ENCODE measurements around the gene CAMSAP2. TPM values are rescaled to one million over a fixed set of nuclear protein-coding genes. Genes with fewer than 3 reads are reported as not detected.

Gene CAMSAP2
- total and polyA plus RNA-seq, 2 of the 8 experiments (the other 6 are each of a cell fraction or from before 2014, with no cell fraction given): 4.2 to 27.6 TPM

DNA sequence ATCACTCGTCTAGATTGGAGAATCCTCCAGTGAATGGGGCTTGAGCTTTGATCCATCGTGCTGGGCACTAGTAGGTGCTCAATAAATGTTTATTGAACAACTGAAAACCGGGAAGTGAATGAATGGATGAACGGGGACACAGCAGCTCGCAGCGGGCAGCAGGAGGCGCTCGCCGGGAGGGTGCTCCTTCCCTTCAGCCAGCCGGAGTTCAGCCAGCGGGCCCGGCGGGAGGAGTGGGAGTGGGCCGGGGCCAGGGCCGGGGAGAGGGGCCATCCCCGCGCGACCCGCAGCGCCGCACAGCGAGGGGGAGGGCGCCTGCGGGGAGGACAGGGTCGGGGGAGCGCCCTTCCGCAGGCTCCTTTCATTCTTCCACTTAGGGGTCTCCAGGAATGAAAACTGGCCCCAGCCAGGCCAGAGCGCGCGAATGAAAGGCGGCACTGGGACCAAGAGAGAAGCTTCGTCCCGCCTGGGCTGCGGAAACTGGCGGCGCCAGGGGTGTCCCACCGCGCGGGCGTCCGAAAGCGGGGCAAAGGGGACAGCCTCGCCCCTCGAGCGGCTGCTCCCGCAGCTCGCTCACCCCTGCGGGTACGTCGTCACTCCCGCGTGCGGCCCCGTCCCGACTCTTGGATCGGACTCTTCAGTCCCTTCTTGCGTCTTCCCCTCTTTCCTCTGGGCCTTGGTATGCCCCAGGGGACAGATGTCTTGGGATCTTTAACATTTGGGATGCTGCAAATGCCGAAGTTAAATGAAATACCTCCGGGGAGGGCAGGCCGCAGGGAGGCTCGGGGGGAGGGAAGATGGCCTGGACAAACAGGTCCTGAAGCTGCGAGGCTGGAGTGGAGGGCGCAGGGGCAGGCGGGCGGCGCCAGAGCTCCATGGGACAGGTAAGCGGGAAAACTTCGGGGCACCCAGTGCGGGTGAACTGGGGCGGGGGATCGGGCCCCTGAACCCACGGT, 152.4 kb downstream of the CAMSAP2 start (continued):
- TF ChIP-seq TBP (IDR thresholded peaks at IDR 0.05; ENCODE audit: low read depth, low read length) (peak; percentile 67), POU5F1 (IDR thresholded peaks at IDR 0.05; ENCODE audit: low read depth, low read length) (no peak), GABPA (IDR thresholded peaks at IDR 0.05; ENCODE audit: borderline replicate concordance, insufficient read depth, low read length) (no peak), CBX8 (IDR thresholded peaks at IDR 0.05; ENCODE audit: borderline replicate concordance, low read depth, low read length) (no peak), SAP30 (IDR thresholded peaks at IDR 0.05; ENCODE audit: insufficient read depth, insufficient replicate concordance, low read length) (no peak), RAD21 (IDR thresholded peaks at IDR 0.05 in 1 of 2, conservative IDR thresholded peaks at IDR 0.05 in 1 of 2; ENCODE audit: low read depth in 2 of 2, low read length in 2 of 2) (peak; percentile 42 to 53)
